NCI-H2107 (cell line): ENCODE data around the gene ALG12.
A peak's percentile ranks its signal among the peaks of the same experiment; 100 is the strongest.

ENCODE experiments used
- DNase-seq: peaks from one replicate; lab custom pipeline; 2025; lab: John Stamatoyannopoulos, UW

The ALG12 gene

DNA sequence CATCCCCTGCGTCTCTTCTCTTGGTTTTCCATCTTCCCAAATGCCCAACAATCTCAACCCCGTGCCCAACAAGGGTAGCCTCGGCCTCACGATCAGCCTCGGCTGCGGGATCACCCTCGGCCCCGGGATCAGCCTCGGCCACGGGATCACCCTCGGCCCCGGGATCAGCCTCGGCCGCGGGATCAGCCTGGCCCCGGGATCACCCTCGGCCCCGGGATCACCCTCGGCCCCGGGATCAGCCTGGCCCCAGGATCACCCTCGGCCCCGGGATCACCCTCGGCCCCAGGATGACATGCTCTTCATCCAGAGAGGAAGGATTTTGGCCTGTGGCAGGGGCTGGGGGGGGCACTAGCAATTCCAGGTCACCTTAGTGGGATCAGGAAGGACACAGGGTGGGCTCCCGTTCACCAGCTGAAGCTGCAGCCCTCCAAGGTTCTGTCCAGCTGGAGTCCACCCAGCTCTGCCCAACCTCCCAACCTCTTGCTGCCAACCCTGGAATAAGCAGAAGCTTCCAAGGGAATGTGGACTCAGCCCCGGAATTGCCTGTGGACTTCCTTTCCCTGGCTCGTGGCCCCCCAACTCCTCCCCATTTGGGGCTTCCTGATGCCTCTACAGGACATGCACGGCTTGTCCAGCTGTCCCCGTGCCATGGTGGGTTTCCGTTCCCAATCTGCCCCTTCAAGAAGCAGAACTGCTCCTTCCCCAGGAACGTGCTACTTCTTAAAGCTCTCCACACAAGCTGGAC lies 6.2 kb downstream of the ALG12 start:
- DNase-seq: no peak

DNA sequence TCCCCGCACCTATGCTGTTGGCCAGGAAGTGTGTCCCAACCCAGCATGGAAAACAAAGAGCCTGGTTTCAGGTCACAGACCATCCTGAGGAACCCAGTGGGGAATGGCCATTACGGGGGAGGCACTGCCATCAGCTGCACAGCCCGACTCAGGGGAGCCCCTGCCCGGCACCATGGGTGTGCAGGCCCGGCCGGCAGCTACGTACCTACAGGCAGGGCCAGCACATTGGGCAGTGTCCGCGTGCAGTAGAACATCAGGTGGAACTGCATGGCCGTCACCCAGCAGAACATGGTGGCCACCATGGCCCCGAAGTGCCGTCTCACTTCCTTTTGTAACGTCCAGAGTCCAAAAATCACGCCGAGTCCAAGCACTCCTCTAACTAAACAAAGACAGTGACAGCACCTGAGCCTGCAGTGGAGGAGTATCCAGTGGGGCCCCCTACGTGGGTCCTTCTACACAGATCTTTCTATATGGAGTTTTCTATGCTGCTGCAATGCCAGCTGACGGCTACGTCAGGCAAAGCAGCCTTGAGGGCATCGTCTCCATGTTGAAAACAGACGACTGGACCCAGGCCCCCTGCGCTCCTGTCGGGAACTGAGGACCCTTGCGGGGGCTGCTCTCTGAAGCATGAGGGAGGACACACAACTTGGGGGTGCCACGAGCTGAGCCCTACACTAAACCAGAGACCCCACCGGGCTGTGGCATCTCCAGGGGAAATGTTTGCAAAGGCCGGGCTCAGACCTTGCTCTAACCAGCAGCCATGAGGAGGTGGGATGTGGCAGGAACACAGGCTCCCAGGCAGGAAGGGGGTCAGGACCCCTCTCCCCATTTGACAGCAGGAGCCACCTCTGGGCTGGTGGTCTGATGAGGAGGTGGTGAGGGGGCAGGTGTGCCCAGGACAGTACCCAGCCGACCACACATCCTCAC lies 7.7 kb downstream of the ALG12 start:
- no peak for DNase-seq

DNA sequence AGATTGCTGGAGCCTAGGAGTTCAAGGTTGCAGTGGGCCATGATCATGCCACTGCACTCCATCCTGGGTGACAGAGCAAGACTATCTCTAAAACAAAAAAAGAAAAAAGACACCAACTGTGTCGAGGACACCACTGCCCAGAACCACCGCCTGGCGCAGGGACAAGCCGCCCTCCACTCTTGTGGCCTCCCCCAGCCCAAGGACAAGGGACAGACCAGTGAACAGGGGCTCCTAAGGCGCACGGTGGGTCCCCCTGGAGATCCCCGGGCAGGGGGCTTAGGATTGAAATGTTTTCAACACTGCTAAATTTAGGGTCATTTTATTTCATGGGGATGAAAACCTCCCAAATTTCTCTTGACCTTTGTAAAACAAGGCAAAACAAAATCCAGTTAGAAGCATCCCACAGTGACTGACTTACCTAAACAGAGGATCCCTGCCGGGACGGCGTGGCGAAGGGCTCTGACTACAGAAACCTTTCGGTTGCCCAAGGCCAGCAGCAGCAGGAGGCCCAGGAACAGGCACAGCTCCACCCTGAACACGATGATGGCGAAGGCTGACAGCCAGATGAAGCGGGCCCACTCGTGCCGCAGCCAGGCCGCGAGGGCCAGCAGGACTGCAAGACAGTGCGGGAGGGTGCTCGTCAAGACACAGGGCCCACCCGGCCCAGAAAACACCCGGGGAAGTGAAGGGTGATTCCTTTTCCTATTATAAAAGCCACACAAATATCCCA lies 8.6 kb downstream of the ALG12 start:
- no peak for DNase-seq

DNA sequence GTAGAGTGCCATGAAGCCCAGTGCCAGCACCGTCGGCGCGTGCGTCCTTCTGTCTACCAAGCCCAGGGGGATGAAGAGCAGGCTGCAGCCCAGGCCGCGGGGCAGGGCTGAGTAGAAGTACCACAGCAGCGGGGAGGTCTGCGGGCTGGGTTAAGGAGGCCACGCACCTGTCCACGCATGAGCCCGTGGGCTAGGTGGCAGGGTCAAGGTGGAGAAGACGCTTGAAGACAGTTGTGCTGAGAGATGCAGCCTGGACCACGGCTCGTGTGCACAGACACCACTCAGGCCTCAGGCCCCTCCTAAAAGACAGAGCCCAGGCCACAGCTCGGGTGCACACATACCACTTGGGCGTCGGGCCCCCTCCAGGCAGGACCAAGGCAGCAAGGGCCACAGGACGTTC lies 10.4 kb downstream of the ALG12 start:
- DNase-seq: no peak

DNA sequence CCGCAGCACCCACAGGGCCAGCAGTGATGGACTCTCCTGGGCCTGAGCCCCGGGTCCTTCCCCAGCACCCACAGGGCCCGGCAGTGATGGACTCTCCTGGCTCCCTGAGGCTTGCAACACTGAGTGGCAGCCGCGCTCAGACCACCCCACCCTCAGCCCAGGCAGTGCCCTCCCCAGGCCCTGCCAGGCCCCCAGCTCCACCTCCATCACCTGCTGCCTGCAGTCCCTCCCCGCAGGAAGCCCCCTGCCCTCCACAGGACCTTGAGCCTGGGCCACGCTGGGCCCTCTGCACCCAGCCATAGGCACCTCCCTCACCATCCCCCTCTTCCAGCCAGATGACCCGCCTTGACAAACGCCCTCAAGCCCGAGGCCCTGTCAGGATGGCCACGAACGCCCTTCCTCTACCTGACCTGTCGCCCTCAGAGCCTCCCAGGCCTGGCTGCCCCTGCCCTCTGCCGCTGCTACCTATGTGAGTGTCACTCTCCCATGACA lies 11.4 kb downstream of the ALG12 start:
- no peak for DNase-seq

DNA sequence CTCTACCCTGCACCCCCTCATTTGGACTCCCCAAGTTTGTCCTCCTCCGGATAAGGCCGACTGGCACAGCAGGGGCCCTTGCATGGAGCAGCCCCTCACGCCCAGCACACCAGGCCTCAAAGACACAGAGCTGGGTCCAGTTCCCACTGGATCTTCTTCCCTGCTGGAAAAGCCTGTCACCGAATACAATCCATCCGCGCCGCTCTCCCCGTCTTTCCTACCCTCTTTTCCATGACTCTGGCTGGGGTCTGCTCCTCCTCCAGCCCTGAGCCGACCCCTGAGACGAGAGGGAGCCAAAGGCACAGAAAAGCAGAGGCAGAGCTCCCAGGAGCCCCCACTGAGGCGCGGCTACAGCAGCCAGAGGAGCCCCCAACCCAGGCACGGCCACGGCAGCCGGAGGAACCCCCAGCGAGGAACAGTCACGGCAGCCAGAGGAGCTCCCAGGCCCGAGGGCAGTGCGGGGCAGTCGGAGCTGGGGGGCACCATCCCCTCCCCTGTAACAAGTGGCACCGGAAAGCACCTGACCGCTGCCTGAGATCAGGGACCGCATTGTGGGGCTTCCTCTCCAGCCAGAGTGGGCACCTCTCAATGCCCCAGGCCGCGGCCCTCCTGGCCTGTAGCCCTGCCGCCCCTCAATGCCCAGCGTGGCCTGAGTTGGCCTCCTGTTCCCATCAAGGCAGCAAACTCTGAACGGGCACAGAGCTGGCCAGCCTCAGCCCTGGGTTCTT lies 12.0 kb downstream of the ALG12 start:
- DNase-seq: no peak

DNA sequence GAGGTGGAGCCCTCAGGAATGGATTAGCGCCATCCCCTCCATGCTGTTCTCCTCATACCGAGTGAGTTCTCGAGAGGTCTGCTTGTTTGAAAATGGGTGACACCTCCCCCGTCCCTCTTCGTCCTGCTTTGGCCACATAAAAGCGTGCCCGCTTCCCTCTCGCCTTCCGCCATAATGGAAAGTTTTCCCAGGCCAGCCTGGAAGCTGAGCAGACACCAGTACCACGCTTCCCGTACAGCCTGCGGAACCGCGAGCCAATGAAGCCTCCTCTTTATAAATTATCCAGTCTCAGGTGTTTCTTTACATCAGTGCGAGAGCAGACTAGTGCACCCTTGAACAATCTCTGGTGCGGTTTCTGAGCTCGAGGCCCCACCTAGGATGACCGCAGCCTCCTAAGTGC lies 12.8 kb downstream of the ALG12 start:
- no peak for DNase-seq

DNA sequence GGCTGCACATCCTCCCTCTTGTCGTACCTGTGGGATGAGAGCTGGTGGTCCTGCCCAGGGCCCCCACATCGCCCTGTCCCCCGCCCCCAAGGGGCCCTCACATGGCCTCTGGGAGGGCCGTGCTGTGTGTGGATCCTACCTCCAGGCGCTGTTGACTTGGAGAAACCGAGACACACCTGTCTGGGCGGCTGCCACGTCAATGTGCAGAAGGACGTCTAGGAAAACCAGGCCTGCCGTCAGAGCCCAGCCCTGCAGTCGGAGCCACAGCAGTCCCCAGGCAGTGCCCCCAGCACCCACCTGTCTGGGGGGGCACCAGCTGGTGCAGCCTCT lies 14.2 kb downstream of the ALG12 start:
- no peak for DNase-seq

DNA sequence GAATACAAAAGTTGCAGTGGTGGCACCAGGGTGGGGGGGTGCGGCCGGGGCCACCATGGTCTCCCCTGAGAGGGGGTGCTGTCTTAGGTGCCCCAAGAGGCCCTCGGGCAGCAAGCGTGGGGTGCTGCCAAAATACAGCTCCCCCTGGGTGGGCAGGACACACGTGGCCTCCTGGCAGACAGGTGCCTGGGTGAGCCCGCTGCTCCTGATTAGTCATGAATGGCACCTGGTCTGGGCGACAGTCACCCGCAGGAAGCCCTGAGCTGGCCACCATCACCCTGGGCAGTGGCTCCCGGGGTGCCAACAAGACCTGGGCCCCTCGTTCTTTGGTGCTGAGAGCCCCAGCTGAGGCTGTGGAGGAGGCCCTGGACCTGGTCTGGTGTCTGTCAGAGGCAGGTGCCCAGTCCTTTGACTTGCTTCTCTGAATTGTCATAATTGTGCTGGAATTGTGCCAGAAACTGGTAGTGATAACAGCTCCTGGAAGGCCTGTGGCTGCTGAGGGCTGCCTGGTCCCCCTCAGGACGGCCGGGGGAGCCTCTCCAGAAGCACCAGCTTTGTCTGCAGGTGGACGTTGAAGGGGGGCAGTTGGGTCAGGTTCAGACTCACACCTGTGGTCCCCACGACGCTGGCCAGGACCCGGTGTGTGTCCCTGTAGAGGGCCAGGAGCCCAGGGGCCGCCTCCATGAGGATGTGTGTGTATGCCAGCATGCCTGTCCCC lies 14.8 kb downstream of the ALG12 start:
- DNase-seq: peak; percentile 55

DNA sequence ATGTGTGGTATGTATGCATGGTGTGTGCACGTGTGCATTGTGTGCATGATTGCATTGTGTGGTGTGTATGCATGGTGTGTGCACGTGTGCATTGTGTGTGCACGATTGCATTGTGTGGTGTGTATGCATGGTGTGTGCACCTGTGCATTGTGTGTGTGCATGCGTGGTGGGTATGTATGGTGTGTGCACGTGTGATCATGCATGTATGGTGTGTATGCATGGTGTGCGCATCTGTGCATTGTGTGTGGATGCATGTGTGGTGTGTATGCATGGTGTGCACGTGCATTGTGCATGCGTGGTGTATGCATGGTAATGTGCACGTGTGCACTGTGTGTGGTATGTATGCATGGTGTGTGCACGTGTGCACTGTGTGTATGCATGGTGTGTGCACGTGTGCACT lies 16.8 kb downstream of the ALG12 start:
- no peak for DNase-seq

DNA sequence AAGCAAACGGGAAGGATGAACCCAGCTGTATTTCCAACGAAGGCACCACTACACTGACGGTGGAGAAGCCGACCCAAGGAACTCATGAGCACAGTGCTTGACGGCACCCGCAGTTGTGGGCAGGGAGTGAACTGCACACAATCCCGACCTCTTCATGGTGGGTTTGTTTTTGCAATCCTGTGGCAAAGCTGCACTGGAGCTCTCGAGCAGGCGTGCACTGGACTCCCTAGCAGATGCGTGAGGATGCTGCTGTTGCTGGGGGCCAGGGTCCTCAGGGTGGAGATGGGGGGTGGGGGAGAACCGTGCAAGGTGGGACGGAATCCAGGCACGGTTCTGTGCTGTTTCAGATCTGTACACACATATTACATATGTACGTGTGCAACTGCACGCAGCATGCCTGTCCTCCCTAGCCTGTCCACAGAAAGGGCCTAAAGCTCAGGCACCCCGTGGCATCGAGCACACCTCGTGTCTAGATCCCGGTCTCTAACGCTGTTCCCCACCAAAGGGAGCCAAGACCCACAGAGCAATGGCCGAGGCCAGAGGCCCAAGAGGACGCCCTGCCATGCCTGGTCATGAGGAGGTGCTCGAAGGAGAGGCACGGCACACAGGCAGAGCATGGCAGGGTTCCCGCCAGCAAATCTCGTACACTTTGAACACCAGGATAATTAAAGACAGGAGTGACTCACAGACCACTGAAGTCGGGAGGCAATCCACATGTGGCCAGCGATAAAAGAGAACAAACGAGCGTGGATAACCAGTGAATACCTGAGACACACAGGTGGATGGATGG lies 17.6 kb downstream of the ALG12 start:
- DNase-seq: no peak

DNA sequence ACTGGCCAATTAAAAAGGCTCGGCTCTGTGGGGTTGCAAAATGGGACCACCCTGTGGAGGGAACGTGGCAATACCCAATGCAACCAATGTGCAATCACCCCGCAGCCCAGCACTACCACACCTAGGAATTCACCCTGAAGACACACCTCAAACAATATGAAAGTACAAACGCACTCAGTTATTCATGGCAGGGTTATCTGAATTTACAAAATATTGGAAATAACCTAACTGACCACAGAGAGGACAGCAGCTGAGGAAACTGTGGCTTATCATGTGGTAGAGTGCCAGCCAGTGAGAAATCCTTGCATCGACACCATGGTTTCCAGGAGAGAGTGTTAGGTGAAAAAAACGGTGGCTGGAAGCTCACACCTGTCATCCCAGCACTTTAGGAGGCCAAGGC lies 18.7 kb downstream of the ALG12 start:
- DNase-seq: no peak

DNA sequence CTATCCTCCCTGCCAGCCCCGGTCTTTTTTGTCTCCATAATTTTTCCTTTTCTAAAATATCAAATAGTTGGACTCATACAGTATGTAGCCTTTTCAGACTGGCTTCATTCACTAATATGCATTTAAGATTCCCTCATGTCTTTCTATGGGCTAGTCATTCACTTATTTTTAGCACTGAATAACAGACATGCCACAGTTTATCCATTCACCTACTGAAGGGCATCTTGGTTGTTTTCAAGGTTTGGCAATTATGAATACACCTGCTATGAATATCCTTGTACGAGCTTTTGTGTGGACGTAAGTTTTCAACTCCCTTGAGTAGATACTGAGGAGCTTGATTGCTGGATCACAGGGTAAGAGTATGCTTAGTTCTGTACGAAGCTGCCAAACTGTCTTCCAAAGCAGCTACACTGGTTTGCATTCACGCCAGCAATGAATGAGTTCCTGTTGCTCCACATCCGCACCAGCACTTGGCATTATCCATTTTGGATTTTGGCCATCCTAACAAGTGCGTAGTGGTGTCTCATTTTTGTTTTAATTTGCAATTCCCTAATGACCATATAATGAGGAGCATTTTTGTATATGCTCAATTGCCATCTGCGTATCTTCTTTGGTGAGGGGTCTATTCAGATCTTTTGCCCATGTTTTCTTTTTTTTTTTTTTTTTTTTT lies 21.1 kb downstream of the ALG12 start:
- DNase-seq: no peak

DNA sequence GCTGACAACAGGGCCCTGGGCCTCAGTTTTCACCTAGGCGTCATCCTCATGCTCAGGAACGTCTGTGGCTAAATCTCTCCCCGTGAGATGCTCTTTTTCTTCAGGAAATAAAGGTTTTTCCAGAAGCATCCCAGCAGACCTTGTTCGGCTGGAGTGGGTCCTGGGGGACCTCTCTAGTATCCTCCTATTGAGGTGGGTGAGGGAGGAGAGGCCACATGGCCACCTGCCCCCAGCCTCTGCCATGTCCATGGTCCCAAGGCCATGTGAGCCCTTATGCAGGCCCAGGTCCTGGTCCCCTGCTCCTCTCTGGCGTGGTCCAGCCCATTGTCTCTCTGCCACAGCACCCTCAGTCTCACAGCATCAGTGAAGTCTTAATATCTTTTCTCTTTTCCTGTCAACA lies 22.0 kb downstream of the ALG12 start:
- DNase-seq: no peak

DNA sequence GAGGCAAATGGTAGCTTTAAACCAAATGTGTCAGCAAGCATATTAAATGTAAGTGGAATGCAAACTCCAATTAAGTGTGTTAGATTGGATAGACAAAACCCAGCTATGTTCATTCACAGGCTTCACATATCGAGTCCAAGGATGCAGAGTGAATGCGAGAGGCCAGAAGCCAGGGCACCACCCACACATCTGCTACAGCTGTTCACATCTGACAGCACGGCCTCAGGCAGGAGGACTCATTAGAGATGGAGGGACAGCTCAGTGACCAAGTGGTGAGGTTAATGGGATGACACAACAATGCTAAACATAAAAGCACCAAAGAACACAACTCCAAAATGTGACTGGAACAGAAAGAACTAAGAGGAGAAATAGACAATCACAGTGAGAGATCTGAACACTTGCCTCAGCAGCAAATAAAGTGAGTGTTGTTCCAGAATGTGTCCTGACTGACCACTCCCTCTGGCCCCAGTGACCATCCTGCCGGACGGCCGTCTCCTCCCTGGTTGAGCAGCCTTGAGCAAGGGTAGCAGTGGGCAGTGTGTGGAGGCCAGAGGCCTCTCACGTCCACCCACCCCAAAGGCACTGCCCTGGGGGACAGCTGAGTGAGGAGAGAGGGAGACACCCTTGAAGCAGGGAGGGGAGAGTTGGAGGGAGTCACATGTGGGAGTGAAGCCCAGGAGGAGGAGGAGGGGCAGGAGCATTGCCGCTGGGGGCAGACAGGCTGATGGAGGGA lies 23.8 kb downstream of the ALG12 start:
- no peak for DNase-seq

DNA sequence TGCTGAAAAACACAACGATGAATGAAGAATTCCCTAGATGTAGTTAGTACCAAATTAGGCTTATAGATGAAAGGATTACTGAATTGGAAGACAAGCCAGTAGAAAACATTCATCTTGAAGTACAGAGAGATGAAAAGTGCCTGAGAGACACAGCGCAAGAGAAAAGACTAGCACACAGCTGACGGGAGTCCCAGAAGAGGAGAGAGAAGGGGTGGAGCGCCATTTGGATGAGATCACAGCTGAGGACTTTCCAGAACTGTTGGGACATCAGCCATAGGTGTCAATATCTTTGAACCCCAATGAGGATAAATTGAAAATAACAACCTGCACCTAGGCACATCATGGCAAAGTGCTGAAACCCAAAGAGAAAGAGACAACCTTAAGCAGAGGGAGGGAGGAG lies 25.2 kb downstream of the ALG12 start:
- DNase-seq: no peak

DNA sequence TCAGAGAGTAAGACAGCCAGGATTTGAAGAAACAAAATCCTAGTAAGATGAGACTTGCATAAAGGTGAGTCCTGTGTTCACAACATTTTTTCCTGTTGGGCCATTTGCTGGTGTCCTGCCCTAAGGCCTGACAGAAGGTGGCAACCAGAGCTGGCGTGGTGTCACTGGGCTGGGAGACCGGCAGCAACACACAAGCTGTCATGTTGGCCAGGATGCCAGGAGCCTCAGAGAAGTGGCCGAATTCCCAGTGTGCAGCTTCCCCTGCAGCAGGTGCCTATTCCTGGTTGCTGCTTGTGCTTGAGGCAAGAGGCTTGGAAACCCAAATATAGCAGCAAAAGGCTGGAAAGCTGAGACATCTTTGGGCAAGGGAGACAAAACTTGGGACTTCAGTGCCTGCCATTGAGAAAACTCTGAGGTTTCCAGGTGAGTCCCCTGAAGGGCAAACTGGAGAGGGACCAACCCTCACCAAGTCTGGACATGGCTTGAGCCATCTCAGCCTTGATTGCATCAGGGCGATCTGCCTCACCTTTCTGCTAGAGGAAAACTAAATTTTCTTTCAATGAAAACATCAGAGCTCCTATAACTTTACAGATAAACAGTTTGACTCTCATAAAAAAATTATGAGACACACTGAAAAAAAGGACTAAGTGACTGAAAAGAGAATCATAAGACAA lies 25.9 kb downstream of the ALG12 start:
- DNase-seq: no peak

DNA sequence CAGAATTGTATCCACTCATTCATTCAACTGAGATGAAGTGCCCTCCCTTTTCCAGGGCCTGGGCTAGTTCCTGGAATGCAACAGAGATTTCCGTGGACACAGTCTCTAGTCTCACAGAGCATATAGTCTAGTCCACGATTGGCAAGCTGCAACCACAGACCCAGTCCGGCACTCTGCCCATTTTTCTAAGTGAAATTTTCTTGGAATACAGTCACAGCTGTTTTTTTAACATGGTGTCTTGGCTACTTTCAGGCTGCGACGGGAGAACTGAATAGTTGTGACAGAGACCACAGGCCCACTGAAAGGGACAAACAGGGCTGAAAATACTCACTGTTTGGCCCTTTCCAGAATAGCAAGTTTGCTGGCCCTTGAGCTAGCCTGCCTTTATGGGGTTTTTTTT lies 29.2 kb downstream of the ALG12 start:
- DNase-seq: no peak

DNA sequence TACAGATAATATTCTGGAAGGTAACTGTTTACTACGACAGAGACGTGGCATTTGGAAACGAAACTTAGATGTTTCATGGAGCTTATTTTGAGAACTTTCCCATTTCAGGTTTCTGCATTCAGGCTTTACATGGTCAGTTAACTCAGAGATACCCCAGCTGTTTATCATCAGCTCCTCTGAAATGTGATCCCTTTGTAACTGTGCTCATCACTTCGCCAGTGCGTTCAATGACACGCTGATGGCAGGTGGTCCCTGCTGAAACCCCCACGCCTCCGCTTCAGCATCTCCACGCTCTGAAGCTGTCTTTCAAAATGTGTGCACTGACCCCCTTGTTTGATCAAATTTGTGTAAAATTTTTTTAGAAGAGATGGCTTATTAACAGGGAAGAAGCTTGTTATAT lies 30.5 kb downstream of the ALG12 start:
- DNase-seq: no peak
